ENCODE measurements around the gene ZNF281.

ZNF281 gene

GRCh38 chr1:200406161-200406797 lies 3.6 kb downstream of the ZNF281 start (continued):
- TF ChIP-seq MYNN (tag by site-specific recombination; IDR thresholded peaks at IDR 0.05; ENCODE audit: borderline replicate concordance) (no peak), ZNF416 (tag by site-specific recombination; IDR thresholded peaks at IDR 0.05) (no peak), ZNF626 (tag by site-specific recombination; IDR thresholded peaks at IDR 0.05) (no peak), ZNF521 (tag by site-specific recombination; IDR thresholded peaks at IDR 0.05) (no peak), ZBTB48 (tag by site-specific recombination; IDR thresholded peaks at IDR 0.05) (peak; percentile 98), ZBTB10 (tag by site-specific recombination; IDR thresholded peaks at IDR 0.05) (no peak)
- TF ChIP-seq, protein P1, sequence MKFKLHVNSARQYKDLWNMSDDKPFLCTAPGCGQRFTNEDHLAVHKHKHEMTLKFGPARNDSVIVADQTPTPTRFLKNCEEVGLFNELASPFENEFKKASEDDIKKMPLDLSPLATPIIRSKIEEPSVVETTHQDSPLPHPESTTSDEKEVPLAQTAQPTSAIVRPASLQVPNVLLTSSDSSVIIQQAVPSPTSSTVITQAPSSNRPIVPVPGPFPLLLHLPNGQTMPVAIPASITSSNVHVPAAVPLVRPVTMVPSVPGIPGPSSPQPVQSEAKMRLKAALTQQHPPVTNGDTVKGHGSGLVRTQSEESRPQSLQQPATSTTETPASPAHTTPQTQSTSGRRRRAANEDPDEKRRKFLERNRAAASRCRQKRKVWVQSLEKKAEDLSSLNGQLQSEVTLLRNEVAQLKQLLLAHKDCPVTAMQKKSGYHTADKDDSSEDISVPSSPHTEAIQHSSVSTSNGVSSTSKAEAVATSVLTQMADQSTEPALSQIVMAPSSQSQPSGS (tag by site-specific recombination; IDR thresholded peaks at IDR 0.05; ENCODE audit: low read depth): peak; percentile 83

DNA sequence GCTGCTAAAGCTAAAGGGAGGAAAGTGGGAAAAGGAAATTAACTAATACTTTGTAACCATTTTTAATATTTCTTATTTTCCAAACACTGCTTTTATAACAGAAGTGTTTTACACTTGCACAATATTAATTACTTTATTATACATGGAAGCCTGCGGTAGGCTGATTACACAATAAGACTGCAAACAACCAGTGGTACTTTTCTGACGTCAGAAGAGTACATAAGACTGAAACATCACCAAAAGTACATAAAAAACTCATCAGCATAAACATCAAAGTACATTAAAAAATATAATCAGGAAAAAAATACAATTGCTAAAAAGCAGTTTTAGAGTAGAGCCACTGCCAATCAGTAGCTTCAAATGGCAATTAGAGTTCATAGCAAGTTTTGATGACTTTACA lies 4.6 kb downstream of the ZNF281 start:
- POLR2A ChIA-PET: no interaction called here
- Histone ChIP-seq H3K9me3 (ENCODE audit: control insufficient read depth, insufficient read depth, low read depth, low read length) (no peaks in the 10 kb centered on the region), H3K4me1 (ENCODE audit: control insufficient read depth, insufficient read depth, low read length) (0 out of 2 replicates have a peak, but pooled peaks cover 9% of the 10 kb centered on the region), H3K27ac (ENCODE audit: extremely low read depth, low read depth, low read length) (no peak overlapping the region), H3K4me3 (ENCODE audit: low read depth, low read length) (no peak overlapping the region), H3K36me3 (ENCODE audit: control insufficient read depth in 2 of 2, insufficient read depth in 1 of 2, low read length in 2 of 2) (peaks cover 16 to 28% of the 10 kb centered on the region in 2 experiments)
- CTCF ChIA-PET: no interaction called here
- TF ChIP-seq ZNF548 (tag by site-specific recombination; IDR thresholded peaks at IDR 0.05): no peak
- TF ChIP-seq PRDM6 (tag by site-specific recombination; IDR thresholded peaks at IDR 0.05): peak; percentile 91
- peak; percentile 62; the same call in 1 of the 2 replicates for TF ChIP-seq ZBTB21 (tag by site-specific recombination; IDR thresholded peaks at IDR 0.05)
- TF ChIP-seq ZNF670 (tag by site-specific recombination; IDR thresholded peaks at IDR 0.05; ENCODE audit: low read depth): no peak
- no peak for TF ChIP-seq ZNF214 (tag by site-specific recombination; IDR thresholded peaks at IDR 0.05; ENCODE audit: borderline replicate concordance)
- no peak for TF ChIP-seq ZNF311 (tag by site-specific recombination; IDR thresholded peaks at IDR 0.05; ENCODE audit: borderline replicate concordance)
- TF ChIP-seq ZNF777 (tag by site-specific recombination; IDR thresholded peaks at IDR 0.05; ENCODE audit: borderline replicate concordance): no peak
- TF ChIP-seq KLF10 (tag by site-specific recombination; IDR thresholded peaks at IDR 0.05): no peak
- TF ChIP-seq KLF1 (tag by site-specific recombination; IDR thresholded peaks at IDR 0.05): no peak
- TF ChIP-seq, protein P2, sequence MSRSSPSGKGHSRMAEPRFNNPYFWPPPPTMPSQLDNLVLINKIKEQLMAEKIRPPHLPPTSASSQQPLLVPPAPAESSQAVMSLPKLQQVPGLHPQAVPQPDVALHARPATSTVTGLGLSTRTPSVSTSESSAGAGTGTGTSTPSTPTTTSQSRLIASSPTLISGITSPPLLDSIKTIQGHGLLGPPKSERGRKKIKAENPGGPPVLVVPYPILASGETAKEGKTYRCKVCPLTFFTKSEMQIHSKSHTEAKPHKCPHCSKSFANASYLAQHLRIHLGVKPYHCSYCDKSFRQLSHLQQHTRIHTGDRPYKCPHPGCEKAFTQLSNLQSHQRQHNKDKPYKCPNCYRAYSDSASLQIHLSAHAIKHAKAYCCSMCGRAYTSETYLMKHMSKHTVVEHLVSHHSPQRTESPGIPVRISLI (tag by site-specific recombination; IDR thresholded peaks at IDR 0.05): peak; percentile 46; the same call in 1 of the 2 replicates
- no peak for TF ChIP-seq ZNF202 (tag by site-specific recombination; IDR thresholded peaks at IDR 0.05; ENCODE audit: borderline replicate concordance)
- TF ChIP-seq EGR2 (tag by site-specific recombination; IDR thresholded peaks at IDR 0.05; ENCODE audit: low read depth): no peak
- TF ChIP-seq PBX3 (CRISPR knock-in tag; IDR thresholded peaks at IDR 0.05): no peak
- no peak for TF ChIP-seq ZBTB10 (tag by site-specific recombination; IDR thresholded peaks at IDR 0.05)
